OCI-LY7 (cell line): ENCODE data around the gene SLC8A1.

Experiments
- CTCF ChIP-seq: fragments of 200-600 bp; sonication (generic); conservative IDR thresholded peaks from 2 replicates; pipeline ENCODE4 v1.5.1; 2014; ENCODE audit warnings: mild to moderate bottlenecking, antibody characterized with exemption, low read length, moderate library complexity, mixed read lengths
- EZH2phosphoT487 ChIP-seq: fragments of 200-600 bp; sonication (generic); IDR thresholded peaks from 2 replicates; pipeline ENCODE4 v1.6.1; 2018; ENCODE audit warnings: low read depth, borderline replicate concordance, mild to moderate bottlenecking, mixed run types, antibody characterized with exemption, low read length, moderate library complexity, mixed read lengths

GRCh38 chr2:40358783-40359182 is 93.1 kb downstream of the SLC8A1 start:
- TF ChIP-seq CTCF (no peak), EZH2phosphoT487 (no peak)
